Measurements from ENCODE around the gene CCL23.
"Not testable (repeated sequence)": the region's sequence is repeated elsewhere in the genome, so short reads cannot be mapped to it uniquely, and the experiment has no call there.

The CCL23 gene

GRCh38 chr17:36002631-36003030 is 15.1 kb downstream of the CCL23 start:
- DNase-seq, result no peak

- DNase-seq, result no peak
These were observed 15.7 kb downstream of the CCL23 start for GRCh38 chr17:36001862-36002603.

- DNase-seq, result no peak
These were observed 16.5 kb downstream of the CCL23 start, which contains the start of gene CCL15 for GRCh38 chr17:36001110-36001771. Gene CCL15, minus strand, starts transcription at chr17:36001553. Its CDS starts 61 bp downstream, at chr17:36001492.

- no peak for DNase-seq
These were observed 17.1 kb downstream of the CCL23 start for GRCh38 chr17:36000732-36001109.

GRCh38 chr17:35998756-35999155 is 19.0 kb downstream of the CCL23 start:
- no peak for DNase-seq

GRCh38 chr17:35998018-35998545 is 19.7 kb downstream of the CCL23 start:
- no peak for DNase-seq

- DNase-seq, result not testable (repeated sequence)
These were observed 22.4 kb downstream of the CCL23 start for GRCh38 chr17:35995346-35995745.

GRCh38 chr17:35991075-35991474 is 26.7 kb downstream of the CCL23 start:
- no peak for DNase-seq

GRCh38 chr17:35988164-35988563 is 29.6 kb downstream of the CCL23 start:
- no peak for DNase-seq

- DNase-seq, result no peak
These were observed 31.1 kb downstream of the CCL23 start, which contains the start of gene CCL14 for GRCh38 chr17:35986643-35987042. Gene CCL14, minus strand, starts transcription at chr17:35986729. Its CDS starts 80 bp downstream, at chr17:35986649.

- no peak for DNase-seq
These were observed 33.6 kb downstream of the CCL23 start for GRCh38 chr17:35984140-35984539.

GRCh38 chr17:35982409-35983191 is 35.2 kb downstream of the CCL23 start:
- DNase-seq, result no peak

- DNase-seq, result no peak
These were observed 35.9 kb downstream of the CCL23 start for GRCh38 chr17:35981908-35982330.

- DNase-seq, result no peak
These were observed 36.5 kb downstream of the CCL23 start, which contains the start of gene CCL16 for GRCh38 chr17:35981246-35981645. Gene CCL16, minus strand, starts transcription at chr17:35981497. Its CDS starts 77 bp downstream, at chr17:35981420.

- DNase-seq, result no peak
These were observed 39.4 kb downstream of the CCL23 start for GRCh38 chr17:35978346-35978745.

- DNase-seq, result no peak
These were observed 40.3 kb downstream of the CCL23 start for GRCh38 chr17:35977509-35977908.

- DNase-seq, result no peak
These were observed 44.2 kb downstream of the CCL23 start for GRCh38 chr17:35973333-35974260.

GRCh38 chr17:35972945-35973332 is 44.8 kb downstream of the CCL23 start:
- DNase-seq, result no peak

GRCh38 chr17:35972535-35972934 is 45.2 kb downstream of the CCL23 start:
- no peak for DNase-seq

GRCh38 chr17:35972066-35972465 is 45.7 kb downstream of the CCL23 start:
- no peak for DNase-seq

GRCh38 chr17:35969558-35970380 is 48.0 kb downstream of the CCL23 start:
- DNase-seq, result no peak

Data from T1000 (cell line).